ENCODE results near the gene NHS.

GRCh38 chrX:17588303-17588702, 213.3 kb downstream of the NHS start:
- TF ChIP-seq CTCF (IDR thresholded peaks at IDR 0.05; ENCODE audit: low read length) (no peak), EZH2 (optimal IDR thresholded peaks at IDR 0.05; ENCODE audit: low read depth, low read length) (no peak)
